Right lobe of liver (tissue), 4 donors: ENCODE data around the gene SIM1.

ENCODE experiments used
- CTCF ChIP-seq, 4 donors: fragments of 200-600 bp in 3 of 4; fragments of 450-650 bp in 1 of 4; IDR thresholded peaks; one replicate each; pipeline versions ENCODE4 v1.5.1 to v1.8.0; 2016 to 2022; ENCODE audit warnings: antibody characterized with exemption in 4 of 4, mild to moderate bottlenecking in 2 of 4
- POLR2A ChIP-seq: fragments of 450-650 bp; IDR thresholded peaks from one replicate; pipeline ENCODE4 v1.6.1; 2017; ENCODE audit warnings: antibody characterized with exemption, mild to moderate bottlenecking
- donor health status: DM: no; HTN: no; CAD: no.
- donor health status: DM: no; HTN: no; CAD: no.
- donor health status: DM: no; HTN: yes; CAD: no.

GRCh38 chr6:100452998-100453397 lies 11.7 kb downstream of the SIM1 start:
- TF ChIP-seq CTCF (IDR thresholded peaks at IDR 0.05) (no peak), POLR2A (no peak)
